Activated naive CD4-positive, alpha-beta T cell (primary cell): ENCODE results near the gene PRLR.

ENCODE experiments used
- DNase-seq, 4 experiments: peaks; one replicate each; lab custom pipeline; 2025; lab: John Stamatoyannopoulos, UW

The PRLR gene

GRCh38 chr5:35160486-35161116 lies 69.7 kb downstream of the PRLR start:
- DNase-seq = no peak

- DNase-seq = no peak
Observed at GRCh38 chr5:35159370-35159742, 70.9 kb downstream of the PRLR start.

DNA sequence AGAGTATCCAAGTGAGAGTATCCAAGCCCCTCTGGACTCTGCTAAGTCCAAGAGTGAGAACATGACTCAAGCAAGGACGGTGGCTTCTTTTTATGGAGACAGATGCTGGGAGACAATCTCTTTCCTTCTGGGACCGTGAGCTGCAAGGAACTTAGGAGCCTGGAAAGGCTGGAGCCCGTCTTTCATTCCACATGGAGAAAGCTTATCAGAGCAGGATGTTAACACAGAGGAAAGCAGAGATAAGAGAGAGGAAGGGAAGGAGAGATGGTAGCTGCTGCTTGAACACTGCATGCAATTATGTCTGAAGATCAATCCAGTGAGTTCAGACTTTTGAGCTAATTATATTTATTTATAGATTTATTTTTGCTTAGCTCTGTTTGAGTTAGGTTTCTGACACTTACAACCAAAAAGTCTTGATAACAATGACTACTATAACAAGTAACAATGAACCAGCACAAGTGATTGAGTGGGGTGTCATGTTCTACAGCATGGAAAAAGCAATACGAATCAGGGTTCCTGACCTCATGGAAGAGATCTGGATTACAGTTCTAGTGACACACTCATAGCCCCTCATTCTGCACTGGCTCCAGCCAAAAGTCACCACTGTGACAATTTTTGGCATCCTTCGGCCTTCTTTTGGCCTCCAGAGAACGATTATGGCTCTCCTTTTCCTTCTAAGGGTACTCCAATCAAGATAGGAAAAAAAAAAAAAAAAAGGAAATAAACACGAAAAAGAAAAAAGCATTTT lies 71.5 kb downstream of the PRLR start:
- no peak for DNase-seq

- DNase-seq = no peak
Observed at GRCh38 chr5:35158204-35158603, 72.1 kb downstream of the PRLR start.

DNA sequence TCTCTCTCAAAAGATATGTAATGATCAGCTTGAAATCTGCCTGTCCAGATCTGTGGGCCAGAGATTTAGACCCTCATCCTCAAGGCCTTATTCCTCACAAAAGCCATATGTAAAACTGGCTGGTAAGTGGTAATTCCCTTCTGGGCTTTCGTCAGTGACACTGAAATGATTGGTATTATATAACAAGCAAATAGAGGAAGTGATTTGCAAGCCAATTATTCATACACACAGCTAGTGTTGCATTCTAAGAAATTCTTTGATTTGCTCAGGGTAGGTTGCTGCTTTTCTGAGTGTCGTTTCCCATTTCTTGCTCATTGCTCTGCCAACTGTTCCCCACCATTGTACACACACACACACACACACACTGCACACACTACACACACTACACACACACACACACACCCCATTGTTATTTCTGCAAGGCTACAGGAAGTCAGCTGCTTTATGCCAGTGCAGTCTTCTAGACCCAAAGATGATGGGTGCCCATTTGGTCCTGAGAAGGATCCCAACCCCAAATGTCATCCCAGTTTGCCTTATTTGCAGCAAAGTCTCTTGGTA lies 76.8 kb downstream of the PRLR start:
- no peak for DNase-seq

GRCh38 chr5:35152733-35153132 lies 77.6 kb downstream of the PRLR start:
- DNase-seq = no peak

DNA sequence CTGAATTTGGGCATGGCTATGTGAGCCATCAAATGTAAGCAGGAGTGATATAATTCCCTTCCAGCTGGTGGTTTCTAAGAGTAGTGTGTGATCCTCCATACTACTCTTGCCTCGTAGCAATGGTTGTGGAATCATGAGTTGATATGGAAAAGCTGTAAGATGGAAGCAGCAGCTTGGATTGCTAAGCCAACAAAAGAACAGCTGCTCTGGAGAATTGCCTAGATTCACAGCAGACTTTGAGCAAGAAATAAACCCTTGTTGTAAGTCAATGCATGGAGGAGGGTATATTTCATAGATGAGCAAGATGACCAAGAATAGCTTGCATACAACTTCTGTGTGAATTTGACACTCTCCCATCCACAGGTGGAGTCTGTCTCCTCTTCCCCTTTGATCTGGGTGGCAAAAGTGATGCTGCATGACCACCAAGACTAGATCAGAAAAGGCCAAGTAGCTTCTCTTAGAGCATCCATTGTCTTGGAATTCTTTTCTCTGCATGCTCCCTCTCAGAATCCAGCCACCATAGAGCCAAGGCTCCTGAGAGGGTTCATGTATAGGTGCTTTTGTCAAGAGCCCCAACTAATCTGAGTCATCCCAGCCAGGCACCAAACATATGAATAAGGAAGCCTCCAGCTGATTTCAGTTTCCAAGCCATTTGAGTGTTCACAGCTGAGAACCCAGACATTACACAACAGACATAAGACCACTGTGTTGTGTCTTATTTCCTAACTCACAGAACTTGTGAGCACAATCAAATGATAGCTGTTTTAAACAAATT lies 79.0 kb downstream of the PRLR start:
- no peak for DNase-seq

GRCh38 chr5:35149041-35149440 lies 81.2 kb downstream of the PRLR start:
- DNase-seq = no peak

DNA sequence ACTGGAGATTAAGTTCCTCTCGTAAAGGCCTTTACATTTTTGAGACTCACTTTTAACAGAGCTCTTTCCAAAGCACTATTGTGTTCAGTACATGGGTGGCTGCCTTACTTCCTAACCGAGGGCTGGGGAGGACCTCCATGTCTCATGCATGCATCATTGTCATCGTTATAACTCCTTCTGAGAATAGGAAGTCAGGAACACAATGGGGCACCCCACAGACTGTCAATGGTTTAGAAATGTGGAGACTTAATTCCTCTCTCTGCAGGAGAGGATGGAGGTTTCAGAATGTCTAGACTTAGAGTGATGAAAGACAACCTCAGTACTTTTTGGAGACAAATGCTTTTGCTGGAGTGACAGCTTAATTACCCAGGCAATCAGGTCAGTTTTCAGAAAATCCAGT lies 83.9 kb downstream of the PRLR start:
- no peak for DNase-seq

DNA sequence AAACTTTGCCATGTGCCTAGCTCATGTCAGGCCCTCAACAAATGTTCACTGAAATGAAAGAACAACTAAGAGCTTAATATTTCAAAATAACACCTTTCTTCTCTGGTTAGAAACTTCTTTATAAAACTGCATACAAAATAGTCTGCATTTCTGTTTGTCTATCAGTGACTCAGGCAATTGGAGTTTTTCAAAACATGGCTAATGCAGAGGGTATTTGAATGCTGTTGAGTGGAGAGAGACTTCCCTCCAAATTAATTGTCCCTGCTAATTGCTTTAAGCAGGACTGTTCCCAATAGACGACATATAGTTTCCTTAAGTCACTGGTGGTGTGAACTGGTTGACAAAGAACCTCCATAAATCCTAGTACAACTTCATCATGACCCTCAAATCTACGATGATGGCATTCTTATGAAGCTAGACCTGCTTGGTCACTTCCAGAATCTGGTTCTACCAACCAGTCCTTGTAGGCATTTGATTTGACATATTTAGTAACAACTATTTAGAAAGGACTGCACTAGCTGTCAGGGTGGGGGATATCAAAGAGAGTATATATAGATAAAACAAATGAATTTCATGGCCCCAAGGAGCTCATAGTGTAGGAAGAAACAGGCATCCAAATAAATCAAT lies 84.5 kb downstream of the PRLR start:
- DNase-seq = no peak

GRCh38 chr5:35145012-35145411 lies 85.3 kb downstream of the PRLR start:
- no peak for DNase-seq

DNA sequence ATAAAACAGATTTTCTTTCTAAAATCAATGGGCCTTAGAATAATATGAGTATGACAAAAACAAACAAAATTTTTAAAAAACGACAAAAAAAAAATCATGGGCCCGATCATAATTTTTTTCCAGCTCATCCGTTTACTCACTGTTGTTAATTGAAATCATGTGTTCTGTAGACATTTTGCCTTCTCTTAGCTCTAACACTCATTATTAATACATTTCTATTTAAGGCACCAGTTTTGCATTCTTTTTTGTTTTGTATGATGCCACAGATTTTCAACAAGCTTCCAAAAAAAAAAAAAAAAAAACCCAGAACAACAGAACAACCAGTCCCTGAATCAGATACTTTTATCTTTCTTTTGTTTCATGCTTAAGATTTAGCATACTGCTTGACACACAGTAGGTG lies 86.4 kb downstream of the PRLR start:
- DNase-seq = no peak

DNA sequence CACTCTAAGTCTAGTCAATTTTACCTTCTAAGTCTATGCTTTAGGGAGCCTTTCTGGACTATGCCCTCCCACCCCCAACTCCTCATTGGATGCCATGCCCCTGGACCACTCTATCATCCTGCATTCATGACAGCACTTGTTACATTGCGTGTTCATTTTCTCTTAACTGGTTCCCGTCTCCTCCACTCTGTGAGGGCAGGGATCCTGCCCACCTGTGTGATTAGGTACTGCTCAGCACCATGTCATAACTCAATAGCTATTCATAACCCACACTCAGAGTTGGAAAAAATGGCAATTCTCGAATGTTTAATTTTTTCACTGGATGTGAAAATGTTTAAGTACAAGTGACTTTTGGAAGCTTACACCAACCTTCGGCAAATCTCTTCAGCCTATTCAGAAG lies 88.5 kb downstream of the PRLR start:
- DNase-seq = no peak

GRCh38 chr5:35138232-35138631 lies 92.1 kb downstream of the PRLR start:
- DNase-seq = no peak

GRCh38 chr5:35136386-35136785 lies 93.9 kb downstream of the PRLR start:
- DNase-seq = no peak

DNA sequence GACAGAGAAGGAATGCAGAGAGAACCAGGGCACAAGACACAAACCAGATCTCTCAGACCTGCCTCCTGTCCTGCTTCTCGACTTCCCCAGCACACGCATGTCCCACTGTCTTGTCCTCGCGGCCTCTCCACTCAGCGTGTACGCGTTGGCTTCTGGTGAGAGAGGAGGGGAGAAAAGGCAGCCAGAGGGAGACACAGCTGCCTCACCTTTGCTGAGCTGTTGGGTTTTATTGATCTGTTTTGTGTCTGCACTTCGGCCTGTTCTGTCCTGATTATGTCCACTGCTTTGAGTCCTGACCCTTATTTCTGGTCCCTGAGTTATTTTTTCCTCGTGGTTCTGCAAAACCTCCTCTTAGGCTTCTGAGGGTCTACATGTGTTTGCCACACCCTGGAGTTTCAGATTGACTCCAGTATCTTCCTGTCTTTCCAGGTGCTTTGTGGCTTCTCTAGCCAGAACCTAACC lies 95.0 kb downstream of the PRLR start:
- DNase-seq = no peak

- DNase-seq = no peak
Observed at GRCh38 chr5:35134278-35135030, 95.8 kb downstream of the PRLR start.

DNA sequence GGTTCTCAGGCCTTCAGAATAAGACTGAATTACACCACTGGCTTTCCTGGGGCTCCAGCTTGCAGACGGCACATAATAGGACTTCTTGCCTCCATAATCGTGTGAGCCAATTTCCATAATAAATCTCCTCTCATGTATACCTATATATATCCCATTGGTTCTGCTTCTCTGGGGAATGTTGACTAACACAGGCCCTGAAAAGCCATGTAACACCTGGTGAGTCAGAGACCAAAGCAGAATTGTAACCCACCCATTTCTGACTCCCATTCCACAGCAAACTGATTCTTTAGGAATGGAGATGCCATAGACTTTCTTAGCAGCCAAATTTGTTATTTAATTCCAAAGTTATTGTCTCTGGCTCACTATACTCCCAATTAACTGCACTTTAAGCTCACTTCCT lies 97.1 kb downstream of the PRLR start:
- no peak for DNase-seq

- no peak for DNase-seq
Observed at GRCh38 chr5:35131723-35132122, 98.6 kb downstream of the PRLR start.

DNA sequence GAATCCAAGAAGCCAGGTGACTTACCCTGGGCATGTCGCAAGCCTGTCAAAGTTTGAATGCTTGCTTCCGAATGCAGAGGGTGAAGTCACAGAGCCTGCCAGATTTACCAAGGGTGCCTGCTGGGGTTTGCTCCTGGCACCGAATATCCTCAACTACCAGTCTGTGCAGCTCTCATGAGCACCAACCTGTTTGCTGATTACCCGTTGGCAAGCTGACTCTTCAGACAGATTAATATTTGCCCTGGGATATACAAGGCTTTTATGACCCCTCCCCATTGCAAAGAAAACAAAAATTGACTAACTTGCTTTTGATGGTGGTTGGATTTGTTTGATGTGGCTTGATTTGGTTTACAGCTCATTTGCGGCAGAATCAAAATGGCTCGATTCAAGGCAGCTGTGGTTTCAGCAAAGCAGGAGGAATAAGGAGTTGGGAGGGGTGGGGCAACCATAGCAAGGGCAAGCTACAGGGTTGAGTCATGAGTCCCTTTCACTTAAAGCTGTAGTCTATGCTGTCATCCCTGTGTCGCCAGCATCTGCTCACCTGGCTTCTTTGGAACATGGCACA lies 100.3 kb downstream of the PRLR start:
- no peak for DNase-seq

- no peak for DNase-seq
Observed at GRCh38 chr5:35129276-35129675, 101.0 kb downstream of the PRLR start.
